GM12875 (cell line): Measurements from ENCODE around the gene PCDHGA6.
A peak's percentile ranks its signal among the peaks of the same experiment; 100 is the strongest.
"Not testable (repeated sequence)": the region's sequence is repeated elsewhere in the genome, so short reads cannot be mapped to it uniquely, and the experiment has no call there.

Source experiments
- H3K4me3 ChIP-seq: one replicate; pipeline ENCODE4 v1.5.1; 2011; ENCODE audit warnings: low read depth, low read length, control low read depth
- TF ChIP-seq, protein P1 (sequence below): IDR thresholded peaks from 2 replicates; pipeline ENCODE4 v1.5.1; 2011; ENCODE audit warnings: low read depth, mild to moderate bottlenecking, control low read depth, inconsistent platforms, low read length, moderate library complexity, borderline replicate concordance; ENCODE audit not compliant: insufficient read depth

The PCDHGA6 gene

DNA sequence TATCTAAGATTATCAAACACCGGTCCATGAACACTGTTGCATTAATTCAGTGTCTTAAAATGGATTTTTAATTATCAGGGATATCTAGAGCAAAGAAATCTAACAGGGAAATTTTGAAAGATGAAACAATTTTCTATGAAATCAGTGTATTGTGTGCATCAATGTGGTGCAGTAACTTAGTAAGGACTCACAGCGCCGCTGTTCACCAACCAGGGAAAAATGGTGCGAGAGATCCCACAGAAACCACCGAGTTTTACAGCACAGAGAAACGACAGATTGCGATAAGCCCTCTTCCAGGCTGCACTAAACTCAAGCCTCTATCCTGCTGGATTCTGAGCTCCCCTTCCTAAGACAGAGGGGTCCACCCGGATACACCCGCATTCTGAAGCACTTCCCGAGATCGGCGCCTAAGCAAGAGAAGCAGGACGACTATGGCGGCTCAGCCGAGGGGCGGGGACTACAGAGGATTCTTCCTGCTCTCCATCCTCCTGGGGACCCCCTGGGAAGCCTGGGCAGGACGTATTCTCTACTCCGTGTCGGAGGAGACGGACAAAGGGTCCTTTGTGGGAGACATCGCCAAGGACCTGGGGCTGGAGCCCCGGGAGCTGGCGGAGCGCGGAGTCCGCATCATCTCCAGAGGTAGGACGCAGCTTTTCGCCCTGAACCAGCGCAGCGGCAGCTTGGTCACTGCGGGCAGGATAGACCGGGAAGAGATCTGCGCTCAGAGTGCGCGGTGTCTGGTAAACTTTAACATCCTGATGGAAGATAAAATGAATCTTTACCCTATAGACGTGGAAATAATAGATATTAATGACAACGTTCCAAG lies 9.0 kb downstream of the PCDHGA6 start, which contains the start of gene PCDHGA7:
Gene PCDHGA7, plus strand, starts transcription at position 274 of the 826 bp plus-strand sequence. Its CDS starts 158 bp downstream, at position 432.
- H3K4me3 ChIP-seq: peak within 1 kb of the TSS; percentile 54

DNA sequence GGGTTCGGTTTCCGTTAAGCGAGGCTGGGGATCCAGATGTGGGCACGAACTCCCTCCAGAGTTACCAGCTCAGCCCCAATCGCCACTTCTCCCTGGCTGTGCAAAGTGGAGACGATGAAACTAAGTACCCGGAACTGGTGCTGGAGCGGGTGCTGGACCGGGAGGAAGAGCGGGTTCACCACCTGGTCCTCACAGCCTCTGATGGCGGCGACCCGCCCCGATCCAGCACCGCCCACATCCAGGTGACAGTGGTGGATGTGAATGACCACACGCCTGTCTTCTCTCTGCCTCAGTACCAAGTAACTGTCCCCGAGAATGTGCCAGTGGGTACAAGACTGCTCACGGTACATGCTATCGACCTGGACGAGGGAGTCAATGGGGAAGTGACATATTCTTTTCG lies 9.7 kb downstream of the PCDHGA6 start:
- H3K4me3 ChIP-seq: no peak overlapping the region
- TF ChIP-seq, protein P1, sequence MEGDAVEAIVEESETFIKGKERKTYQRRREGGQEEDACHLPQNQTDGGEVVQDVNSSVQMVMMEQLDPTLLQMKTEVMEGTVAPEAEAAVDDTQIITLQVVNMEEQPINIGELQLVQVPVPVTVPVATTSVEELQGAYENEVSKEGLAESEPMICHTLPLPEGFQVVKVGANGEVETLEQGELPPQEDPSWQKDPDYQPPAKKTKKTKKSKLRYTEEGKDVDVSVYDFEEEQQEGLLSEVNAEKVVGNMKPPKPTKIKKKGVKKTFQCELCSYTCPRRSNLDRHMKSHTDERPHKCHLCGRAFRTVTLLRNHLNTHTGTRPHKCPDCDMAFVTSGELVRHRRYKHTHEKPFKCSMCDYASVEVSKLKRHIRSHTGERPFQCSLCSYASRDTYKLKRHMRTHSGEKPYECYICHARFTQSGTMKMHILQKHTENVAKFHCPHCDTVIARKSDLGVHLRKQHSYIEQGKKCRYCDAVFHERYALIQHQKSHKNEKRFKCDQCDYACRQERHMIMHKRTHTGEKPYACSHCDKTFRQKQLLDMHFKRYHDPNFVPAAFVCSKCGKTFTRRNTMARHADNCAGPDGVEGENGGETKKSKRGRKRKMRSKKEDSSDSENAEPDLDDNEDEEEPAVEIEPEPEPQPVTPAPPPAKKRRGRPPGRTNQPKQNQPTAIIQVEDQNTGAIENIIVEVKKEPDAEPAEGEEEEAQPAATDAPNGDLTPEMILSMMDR: no peak

More for the DNA sequence above, 9.0 kb downstream of the PCDHGA6 start, which contains the start of gene PCDHGA7:
- TF ChIP-seq, protein P1: peak; percentile 36; the same call in 1 of the 2 replicates

DNA sequence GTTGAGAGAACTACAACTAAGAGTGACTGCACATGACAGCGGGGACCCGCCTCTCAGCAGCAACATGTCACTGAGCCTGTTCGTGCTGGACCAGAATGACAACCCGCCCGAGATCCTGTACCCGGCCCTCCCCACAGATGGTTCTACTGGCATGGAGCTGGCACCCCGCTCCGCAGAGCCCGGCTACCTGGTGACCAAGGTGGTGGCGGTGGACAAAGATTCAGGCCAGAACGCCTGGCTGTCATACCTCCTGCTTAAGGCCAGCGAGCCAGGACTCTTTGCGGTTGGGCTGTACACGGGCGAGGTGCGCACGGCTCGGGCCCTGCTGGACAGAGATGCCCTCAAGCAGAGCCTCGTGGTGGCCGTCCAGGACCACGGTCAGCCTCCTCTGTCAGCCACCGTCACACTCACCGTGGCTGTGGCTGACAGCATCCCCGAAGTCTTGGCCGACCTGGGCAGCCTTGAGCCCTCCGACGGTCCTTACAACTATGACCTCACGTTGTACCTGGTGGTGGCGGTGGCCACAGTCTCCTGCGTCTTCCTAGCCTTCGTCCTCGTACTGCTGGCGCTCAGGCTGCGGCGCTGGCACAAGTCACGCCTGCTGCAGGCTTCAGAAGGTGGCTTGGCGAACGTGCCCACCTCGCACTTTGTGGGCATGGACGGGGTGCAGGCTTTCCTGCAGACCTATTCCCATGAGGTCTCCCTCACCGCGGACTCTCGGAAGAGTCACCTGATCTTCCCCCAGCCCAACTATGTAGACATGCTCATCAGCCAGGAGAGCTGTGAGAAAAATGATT lies 11.0 kb downstream of the PCDHGA6 start:
- H3K4me3 ChIP-seq: no peak overlapping the region
- TF ChIP-seq, protein P1: no peak

DNA sequence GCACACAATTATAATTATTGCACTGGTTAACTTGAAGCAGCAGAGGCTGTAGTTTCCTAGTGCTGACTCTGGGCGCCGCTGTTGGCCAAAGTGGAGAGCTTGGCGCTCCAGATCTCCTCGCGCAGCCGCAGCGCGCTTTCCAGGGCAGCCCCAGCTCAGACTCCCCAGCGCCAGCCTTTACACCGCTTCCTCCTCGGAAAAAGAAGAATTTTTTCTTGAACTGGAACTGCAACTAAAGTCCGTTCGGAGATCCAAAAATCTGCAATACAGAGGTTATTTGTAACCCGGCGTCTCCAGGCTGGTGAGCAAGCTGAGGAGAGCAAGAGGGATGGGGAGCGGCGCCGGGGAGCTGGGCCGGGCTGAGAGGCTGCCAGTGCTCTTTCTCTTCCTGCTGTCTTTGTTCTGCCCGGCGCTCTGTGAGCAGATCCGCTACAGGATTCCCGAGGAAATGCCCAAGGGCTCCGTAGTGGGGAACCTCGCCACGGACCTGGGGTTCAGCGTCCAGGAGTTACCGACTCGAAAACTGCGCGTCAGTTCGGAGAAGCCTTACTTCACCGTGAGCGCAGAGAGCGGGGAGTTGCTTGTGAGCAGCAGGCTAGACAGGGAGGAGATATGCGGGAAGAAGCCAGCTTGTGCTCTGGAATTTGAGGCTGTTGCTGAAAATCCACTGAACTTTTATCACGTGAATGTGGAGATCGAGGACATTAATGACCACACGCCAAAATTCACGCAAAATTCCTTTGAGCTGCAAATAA lies 14.0 kb downstream of the PCDHGA6 start, which contains the start of gene PCDHGB4:
Gene PCDHGB4, plus strand, starts transcription at position 142 of the 755 bp plus-strand sequence. Its CDS starts 187 bp downstream, at position 329.
- H3K4me3 ChIP-seq: not testable (repeated sequence)
- TF ChIP-seq, protein P1: peak; percentile 31; the same call in 1 of the 2 replicates

DNA sequence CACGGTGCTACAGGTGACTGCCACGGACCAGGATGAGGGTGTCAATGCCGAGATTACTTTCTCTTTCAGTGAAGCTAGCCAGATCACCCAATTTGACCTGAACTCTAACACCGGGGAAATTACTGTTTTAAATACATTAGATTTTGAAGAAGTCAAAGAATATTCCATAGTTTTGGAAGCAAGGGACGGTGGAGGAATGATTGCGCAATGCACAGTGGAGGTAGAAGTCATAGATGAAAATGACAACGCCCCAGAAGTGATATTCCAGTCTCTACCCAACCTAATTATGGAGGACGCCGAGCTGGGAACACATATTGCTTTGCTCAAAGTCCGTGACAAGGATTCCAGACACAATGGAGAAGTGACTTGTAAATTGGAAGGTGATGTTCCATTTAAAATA lies 15.0 kb downstream of the PCDHGA6 start:
- no peak overlapping the region for H3K4me3 ChIP-seq
- TF ChIP-seq, protein P1: no peak

DNA sequence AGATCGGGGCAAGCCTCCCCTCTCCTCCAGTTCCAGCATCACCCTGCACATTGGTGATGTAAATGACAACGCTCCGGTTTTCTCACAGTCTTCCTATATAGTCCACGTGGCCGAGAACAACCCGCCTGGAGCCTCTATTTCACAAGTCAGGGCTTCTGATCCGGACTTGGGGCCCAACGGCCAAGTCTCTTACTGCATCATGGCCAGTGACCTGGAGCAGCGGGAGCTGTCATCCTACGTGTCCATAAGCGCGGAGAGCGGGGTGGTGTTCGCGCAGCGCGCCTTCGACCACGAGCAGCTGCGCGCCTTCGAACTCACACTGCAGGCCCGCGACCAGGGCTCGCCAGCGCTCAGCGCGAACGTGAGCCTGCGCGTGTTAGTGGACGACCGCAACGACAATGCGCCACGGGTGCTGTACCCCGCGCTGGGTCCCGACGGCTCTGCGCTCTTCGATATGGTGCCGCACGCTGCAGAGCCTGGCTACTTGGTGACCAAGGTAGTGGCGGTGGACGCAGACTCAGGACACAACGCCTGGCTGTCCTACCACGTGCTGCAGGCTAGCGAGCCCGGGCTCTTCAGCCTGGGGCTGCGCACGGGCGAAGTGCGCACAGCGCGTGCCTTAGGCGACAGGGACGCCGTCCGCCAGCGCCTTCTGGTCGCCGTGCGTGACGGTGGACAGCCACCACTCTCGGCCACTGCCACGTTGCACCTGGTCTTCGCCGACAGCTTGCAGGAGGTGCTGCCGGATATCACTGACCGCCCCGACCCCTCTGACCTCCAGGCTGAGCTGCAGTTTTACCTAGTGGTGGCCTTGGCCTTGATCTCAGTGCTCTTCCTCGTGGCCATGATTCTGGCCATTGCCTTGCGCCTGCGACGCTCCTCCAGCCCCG lies 15.7 kb downstream of the PCDHGA6 start:
- H3K4me3 ChIP-seq: no peak overlapping the region
- TF ChIP-seq, protein P1: no peak
